ENCODE data around the gene PODN.
A peak's percentile ranks its signal among the peaks of the same experiment; 100 is the strongest.

PODN gene

GRCh38 chr1:53061859-53062707 is at the start of gene PODN:
Gene PODN (plus strand): TSS chr1:53062213. CDS start chr1:53069856, 7,643 bp downstream.
- peak; percentile 36 for DNase-seq (ENCODE audit: low spot score)

GRCh38 chr1:53014791-53015507 is 47.1 kb upstream of the PODN start:
- DNase-seq (ENCODE audit: low spot score): peak; percentile 82

- DNase-seq (ENCODE audit: low spot score): no peak
These were observed 46.5 kb upstream of the PODN start for GRCh38 chr1:53015508-53015860.

DNA sequence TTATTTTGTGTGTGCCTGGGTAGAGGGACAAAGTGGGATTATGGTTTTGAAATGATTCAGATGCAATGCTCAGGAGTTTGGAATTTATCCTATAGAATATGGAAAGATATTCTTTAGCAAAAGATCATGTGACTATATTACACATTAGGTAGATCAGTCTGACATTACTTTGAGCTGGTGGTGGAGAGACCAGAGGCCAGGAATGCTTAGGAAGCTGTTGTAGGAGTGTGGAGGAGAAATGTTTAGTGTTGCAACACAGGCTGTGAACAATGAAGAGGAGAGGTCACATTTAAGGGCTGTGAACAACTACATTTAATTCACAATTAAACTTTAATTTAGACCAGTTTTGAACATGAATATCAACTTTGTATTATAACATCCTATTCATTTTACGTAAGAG is 45.3 kb upstream of the PODN start:
- DNase-seq (ENCODE audit: low spot score): no peak

GRCh38 chr1:53020588-53020987 is 41.4 kb upstream of the PODN start:
- DNase-seq (ENCODE audit: low spot score): no peak

- no peak for DNase-seq (ENCODE audit: low spot score)
These were observed 39.8 kb upstream of the PODN start for GRCh38 chr1:53022179-53022578.

DNA sequence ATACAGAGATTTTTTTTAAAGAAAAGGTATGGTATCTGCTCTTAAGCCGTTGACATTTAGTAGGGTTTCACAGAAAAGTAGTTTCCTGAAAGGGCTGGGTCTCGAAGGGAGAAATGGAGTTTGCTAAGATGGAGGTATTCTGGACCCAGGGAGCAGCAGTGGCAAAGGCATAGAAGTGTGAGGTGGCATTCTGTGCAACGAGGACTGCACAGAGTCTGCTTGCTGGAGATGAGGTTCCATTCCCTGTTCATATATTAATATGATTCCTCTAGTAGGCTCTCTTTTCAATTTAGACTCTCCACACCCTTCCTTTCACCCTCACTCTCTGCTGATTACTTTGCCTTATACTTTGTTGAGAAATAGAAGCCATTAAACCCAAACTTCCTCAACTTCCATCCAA is 38.5 kb upstream of the PODN start:
- no peak for DNase-seq (ENCODE audit: low spot score)

DNA sequence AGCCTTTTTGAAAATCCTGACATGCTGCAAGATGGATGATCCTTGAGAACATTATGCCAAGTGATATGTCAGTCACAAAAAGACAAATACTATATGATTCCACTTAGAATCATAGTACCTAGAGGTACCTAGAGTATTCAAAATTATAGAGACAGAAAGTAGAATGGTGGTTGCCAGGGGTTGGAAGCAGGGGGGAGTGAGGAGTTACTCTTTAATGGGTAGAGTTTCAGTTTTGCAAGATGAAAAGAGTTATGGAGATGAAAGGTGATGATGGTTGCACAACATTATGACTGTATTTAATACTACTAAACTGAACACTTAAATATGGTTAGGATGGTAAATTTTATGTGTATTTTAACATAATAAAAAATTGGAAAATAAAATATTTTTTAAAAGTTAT is 37.9 kb upstream of the PODN start:
- no peak for DNase-seq (ENCODE audit: low spot score)

DNA sequence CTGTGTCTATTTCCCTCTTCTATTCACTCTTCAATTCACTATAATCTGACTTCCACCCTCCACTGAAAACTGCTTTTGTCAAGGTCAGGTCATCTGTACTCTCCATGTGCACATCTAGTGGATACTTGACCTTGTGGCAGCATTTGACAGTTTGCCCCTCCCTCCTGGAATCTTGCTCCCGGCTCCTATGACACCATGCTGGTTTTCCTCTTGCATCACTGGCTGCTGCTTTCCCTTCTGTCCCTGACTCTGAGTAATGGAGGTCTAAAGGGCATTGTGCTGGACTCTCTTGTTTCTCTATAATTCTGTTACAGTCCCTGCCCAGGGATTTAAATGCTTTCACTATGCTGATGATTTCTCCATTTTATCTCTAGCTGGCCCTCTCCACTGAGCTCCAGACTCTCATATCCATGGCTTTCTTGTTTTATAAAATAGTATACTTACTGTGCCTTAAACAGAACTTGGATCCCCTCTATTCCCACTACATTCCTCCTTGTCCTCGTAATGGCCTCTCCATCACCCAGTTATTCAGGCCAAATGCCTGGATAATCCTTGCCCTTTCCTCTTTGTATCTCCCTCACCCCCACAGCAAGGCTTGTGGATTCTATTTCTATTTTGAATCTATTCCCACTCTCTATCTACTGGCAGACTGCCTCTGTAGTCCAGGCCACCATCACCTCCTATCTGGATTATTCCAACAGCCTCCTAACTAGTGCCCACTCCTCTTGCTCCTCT is 36.8 kb upstream of the PODN start:
- DNase-seq (ENCODE audit: low spot score): no peak

- no peak for DNase-seq (ENCODE audit: low spot score)
These were observed 36.3 kb upstream of the PODN start for GRCh38 chr1:53025769-53026112.

DNA sequence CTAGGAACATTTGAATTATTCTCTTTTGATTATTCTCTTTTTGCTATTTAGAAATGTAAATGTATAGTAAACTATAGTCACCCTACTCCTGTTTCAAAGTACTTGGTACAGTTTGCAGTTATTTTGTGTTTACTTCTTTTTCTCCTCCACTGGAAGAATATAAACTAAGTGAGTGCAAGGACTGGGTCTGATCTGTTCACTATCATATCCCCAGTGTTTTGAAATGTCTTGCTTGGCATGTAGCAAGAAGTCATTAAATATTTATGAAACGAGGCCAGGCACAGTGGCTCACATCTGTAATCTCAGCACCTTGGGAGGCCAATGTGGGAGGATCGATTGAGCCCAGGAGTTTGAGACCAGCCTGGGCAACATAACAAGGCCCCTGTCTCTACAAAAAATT is 35.8 kb upstream of the PODN start:
- no peak for DNase-seq (ENCODE audit: low spot score)

GRCh38 chr1:53031732-53032131 is 30.3 kb upstream of the PODN start:
- no peak for DNase-seq (ENCODE audit: low spot score)

- no peak for DNase-seq (ENCODE audit: low spot score)
These were observed 24.9 kb upstream of the PODN start for GRCh38 chr1:53037159-53037558.

DNA sequence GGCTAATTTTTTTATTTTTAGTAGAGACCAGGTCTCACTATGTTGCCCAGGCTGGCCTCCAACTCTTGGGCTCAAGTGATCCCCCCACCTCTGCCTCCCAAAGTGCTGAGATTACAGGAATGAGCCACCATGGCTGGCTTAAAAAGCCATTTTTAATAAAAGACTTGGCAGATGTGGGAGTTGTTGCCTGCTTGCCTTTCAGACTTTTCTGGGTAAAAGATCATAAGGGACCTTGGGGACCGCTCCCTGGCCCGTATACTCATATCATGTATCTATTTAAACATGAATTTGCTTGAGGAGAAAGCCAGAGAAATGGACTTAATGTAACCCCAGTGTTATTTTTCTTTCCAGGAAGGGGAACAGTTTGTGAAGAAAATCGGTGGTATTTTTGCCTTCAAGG is 23.4 kb upstream of the PODN start:
- no peak for DNase-seq (ENCODE audit: low spot score)

DNA sequence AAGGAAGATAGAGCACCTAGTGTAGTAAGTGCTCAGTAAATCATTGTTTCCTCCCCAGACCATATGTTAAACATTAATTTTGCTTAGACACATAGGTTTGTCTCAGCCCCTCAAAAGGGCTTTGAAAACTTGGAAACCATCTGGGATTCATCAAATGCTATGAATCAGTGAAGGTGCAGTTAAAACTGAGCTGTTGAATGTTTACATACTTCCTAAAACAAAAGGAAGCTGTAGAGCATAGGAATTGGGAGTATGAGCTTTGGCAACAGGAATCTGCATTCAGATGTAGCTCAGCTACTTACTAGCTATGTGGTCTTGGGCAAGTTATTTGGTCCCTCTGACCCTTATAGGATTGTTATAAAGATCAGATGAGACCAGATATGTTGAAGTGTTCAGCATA is 18.7 kb upstream of the PODN start:
- no peak for DNase-seq (ENCODE audit: low spot score)

- no peak for DNase-seq (ENCODE audit: low spot score)
These were observed 17.1 kb upstream of the PODN start for GRCh38 chr1:53044926-53045325.

- no peak for DNase-seq (ENCODE audit: low spot score)
These were observed 15.1 kb upstream of the PODN start for GRCh38 chr1:53046930-53047329.

- DNase-seq (ENCODE audit: low spot score): no peak
These were observed 14.0 kb upstream of the PODN start for GRCh38 chr1:53047737-53048736.

DNA sequence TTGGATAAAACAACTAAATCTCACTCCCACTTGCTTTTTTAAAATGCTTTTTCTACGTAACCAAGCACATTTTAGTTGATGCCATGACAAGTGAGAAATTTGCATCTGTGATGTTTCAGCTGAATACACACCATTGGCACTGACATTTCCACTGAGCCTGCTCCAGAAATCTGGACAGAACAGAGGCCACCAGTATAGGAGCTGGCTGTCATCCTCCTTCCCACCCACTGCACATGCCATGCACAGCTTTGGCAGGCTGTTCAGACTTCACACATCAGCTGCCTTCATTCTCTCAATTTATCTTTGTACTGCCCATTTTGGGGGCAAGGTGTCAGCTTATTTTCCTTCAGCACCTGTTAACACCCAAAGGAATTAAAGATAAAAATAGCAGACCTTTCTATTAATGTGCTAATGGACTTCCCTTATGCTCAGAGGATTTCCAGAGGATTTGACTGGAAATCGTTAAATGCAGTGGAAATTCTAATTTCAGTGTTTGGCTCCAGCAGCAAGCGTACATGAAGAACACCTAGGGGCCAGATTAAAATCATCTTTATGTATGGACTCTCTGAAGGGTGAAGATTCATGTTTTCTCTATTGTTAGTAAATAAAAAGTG is 12.9 kb upstream of the PODN start:
- peak; percentile 48 for DNase-seq (ENCODE audit: low spot score)

DNA sequence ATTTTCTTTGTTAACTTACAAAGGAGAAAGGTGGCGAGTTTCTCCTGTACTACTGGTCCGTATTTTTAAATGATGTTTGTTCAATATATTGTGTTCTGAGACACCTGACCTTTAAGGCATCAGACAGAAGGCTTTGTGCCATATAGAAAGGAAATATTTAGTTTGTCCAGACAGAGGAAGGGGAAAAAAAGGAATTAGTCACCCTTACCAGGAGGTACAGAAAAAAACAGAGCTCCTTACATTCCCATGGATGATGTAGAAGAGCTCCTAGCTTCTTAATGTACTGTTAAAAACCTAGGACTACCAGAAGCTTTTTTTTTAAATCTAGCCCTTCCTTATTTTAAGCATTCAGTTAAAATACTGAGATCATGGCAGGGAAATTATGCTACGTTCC is 12.4 kb upstream of the PODN start:
- DNase-seq (ENCODE audit: low spot score): no peak

DNA sequence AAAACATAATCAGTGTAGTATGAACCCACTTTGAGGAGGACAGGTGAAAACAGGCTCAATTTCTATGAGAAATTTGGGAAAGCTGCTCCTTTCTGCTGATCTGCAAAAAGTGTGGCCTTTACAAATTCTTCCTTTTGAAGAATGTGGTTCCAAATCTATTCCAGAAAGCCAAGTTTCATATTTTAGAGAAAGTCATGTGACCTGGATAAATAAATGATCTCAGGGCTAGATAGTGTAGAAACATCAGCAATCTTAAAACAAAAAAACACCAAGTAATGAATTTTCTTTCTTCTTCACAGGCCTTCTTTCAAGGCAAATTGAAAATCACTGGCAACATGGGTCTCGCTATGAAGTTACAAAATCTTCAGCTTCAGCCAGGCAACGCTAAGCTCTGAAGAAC is 11.7 kb upstream of the PODN start:
- DNase-seq (ENCODE audit: low spot score): no peak

All from D341Med (cell line).